ENCODE data around the gene E2F2. TPM values are rescaled to one million over a fixed set of nuclear protein-coding genes. Genes with fewer than 3 reads are reported as not detected.

Gene E2F2
- total and polyA plus RNA-seq, 2 of the 13 experiments (the other 11 are each of a cell fraction or from before 2014, with no cell fraction given), result 0.65 to 6.6 TPM

DNA sequence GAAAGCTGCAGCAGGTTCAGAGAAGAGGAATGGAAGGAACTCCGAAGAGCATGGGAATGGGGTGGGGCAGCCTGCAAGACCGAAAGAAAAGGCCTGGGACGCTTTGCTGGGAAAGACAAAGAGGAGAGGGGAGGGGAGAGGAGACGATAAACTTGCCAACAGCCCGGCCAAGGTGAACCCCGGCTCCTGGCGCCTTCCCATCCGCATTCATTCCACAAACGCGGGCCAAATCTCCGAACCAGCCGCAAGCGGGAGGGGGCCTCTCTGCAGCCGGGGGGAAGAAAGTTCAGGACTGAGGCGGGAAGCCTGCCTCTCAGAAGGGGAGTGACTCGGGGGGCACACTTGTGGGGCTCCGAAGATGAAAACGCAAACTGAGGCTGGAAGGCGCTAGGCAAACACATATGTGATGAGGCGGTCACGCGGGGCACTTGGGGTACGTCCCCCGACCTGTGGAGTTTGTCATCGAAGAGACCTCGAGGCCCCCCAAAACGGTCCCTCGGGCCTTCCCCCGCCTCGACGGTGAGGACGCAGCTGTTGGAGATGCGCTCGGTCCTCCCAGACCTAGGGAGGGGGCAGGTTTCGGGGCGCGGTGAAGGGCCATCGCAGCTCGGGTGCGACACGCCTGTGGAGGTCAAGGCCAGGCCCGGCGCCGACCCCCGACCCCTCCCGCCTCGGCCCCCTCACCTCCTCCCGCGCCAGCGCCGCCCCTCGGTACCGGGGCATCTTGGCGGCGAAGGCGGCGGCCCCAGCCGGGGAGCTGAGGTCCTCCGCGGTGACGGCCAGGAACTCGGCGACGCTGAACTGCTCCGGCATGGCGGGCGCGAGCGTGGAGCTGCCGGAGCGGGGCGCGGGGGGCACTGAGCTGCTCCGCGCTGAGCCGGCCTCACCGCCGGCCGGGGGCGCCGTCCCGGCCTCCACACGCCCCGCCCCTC lies 47.4 kb downstream of the E2F2 start, which contains the start of gene ASAP3 (continued):
- TF ChIP-seq, protein P1, sequence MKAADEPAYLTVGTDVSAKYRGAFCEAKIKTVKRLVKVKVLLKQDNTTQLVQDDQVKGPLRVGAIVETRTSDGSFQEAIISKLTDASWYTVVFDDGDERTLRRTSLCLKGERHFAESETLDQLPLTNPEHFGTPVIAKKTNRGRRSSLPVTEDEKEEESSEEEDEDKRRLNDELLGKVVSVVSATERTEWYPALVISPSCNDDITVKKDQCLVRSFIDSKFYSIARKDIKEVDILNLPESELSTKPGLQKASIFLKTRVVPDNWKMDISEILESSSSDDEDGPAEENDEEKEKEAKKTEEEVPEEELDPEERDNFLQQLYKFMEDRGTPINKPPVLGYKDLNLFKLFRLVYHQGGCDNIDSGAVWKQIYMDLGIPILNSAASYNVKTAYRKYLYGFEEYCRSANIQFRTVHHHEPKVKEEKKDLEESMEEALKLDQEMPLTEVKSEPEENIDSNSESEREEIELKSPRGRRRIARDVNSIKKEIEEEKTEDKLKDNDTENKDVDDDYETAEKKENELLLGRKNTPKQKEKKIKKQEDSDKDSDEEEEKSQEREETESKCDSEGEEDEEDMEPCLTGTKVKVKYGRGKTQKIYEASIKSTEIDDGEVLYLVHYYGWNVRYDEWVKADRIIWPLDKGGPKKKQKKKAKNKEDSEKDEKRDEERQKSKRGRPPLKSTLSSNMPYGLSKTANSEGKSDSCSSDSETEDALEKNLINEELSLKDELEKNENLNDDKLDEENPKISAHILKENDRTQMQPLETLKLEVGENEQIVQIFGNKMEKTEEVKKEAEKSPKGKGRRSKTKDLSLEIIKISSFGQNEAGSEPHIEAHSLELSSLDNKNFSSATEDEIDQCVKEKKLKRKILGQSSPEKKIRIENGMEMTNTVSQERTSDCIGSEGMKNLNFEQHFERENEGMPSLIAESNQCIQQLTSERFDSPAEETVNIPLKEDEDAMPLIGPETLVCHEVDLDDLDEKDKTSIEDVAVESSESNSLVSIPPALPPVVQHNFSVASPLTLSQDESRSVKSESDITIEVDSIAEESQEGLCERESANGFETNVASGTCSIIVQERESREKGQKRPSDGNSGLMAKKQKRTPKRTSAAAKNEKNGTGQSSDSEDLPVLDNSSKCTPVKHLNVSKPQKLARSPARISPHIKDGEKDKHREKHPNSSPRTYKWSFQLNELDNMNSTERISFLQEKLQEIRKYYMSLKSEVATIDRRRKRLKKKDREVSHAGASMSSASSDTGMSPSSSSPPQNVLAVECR (CRISPR knock-in tag; IDR thresholded peaks at IDR 0.05; ENCODE audit: borderline replicate concordance), result peak; percentile 64; the same call in 1 of the 2 replicates
- peak; percentile 50; the same call in 1 of the 2 replicates for TF ChIP-seq ZNF441 (CRISPR knock-in tag; IDR thresholded peaks at IDR 0.05; ENCODE audit: borderline replicate concordance)
- TF ChIP-seq ZNF879 (CRISPR knock-in tag; IDR thresholded peaks at IDR 0.05), result no peak
- TF ChIP-seq, protein P2, sequence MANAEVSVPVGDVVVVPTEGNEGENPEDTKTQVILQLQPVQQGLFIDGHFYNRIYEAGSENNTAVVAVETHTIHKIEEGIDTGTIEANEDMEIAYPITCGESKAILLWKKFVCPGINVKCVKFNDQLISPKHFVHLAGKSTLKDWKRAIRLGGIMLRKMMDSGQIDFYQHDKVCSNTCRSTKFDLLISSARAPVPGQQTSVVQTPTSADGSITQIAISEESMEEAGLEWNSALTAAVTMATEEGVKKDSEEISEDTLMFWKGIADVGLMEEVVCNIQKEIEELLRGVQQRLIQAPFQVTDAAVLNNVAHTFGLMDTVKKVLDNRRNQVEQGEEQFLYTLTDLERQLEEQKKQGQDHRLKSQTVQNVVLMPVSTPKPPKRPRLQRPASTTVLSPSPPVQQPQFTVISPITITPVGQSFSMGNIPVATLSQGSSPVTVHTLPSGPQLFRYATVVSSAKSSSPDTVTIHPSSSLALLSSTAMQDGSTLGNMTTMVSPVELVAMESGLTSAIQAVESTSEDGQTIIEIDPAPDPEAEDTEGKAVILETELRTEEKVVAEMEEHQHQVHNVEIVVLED (CRISPR knock-in tag; IDR thresholded peaks at IDR 0.05; ENCODE audit: borderline replicate concordance), result 0 out of 2 replicates have a peak, but pooled peaks have one; percentile 12
- TF ChIP-seq ZNF670 (CRISPR knock-in tag; IDR thresholded peaks at IDR 0.05; ENCODE audit: borderline replicate concordance), result no peak
- TF ChIP-seq MTA3 (CRISPR knock-in tag; IDR thresholded peaks at IDR 0.05), result no peak
- TF ChIP-seq, protein P3, sequence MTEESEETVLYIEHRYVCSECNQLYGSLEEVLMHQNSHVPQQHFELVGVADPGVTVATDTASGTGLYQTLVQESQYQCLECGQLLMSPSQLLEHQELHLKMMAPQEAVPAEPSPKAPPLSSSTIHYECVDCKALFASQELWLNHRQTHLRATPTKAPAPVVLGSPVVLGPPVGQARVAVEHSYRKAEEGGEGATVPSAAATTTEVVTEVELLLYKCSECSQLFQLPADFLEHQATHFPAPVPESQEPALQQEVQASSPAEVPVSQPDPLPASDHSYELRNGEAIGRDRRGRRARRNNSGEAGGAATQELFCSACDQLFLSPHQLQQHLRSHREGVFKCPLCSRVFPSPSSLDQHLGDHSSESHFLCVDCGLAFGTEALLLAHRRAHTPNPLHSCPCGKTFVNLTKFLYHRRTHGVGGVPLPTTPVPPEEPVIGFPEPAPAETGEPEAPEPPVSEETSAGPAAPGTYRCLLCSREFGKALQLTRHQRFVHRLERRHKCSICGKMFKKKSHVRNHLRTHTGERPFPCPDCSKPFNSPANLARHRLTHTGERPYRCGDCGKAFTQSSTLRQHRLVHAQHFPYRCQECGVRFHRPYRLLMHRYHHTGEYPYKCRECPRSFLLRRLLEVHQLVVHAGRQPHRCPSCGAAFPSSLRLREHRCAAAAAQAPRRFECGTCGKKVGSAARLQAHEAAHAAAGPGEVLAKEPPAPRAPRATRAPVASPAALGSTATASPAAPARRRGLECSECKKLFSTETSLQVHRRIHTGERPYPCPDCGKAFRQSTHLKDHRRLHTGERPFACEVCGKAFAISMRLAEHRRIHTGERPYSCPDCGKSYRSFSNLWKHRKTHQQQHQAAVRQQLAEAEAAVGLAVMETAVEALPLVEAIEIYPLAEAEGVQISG (CRISPR knock-in tag; IDR thresholded peaks at IDR 0.05), result 0 out of 2 replicates have a peak, but pooled peaks have one; percentile 44
- TF ChIP-seq, protein P4, sequence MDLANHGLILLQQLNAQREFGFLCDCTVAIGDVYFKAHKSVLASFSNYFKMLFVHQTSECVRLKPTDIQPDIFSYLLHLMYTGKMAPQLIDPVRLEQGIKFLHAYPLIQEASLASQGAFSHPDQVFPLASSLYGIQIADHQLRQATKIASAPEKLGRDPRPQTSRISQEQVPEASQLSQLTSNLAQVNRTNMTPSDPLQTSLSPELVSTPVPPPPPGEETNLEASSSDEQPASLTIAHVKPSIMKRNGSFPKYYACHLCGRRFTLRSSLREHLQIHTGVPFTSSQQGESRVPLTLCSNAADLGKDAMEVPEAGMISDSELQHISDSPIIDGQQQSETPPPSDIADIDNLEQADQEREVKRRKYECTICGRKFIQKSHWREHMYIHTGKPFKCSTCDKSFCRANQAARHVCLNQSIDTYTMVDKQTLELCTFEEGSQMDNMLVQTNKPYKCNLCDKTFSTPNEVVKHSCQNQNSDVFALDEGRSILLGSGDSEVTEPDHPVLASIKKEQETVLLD (CRISPR knock-in tag; IDR thresholded peaks at IDR 0.05; ENCODE audit: low read depth), result no peak
- TF ChIP-seq THAP11 (CRISPR knock-in tag; IDR thresholded peaks at IDR 0.05), result no peak
- TF ChIP-seq RAD21 (CRISPR knock-in tag; IDR thresholded peaks at IDR 0.05), result peak; percentile 34; the same call in 1 of the 2 replicates
- TF ChIP-seq REPIN1 (CRISPR knock-in tag; IDR thresholded peaks at IDR 0.05; ENCODE audit: borderline replicate concordance, low read depth), result peak; percentile 59; the same call in 1 of the 2 replicates
- no peak for TF ChIP-seq FOSL1 (CRISPR knock-in tag; IDR thresholded peaks at IDR 0.05; ENCODE audit: borderline replicate concordance)
- TF ChIP-seq SALL1 (CRISPR knock-in tag; IDR thresholded peaks at IDR 0.05), result 0 out of 2 replicates have a peak, but pooled peaks have one; percentile 4
- 0 out of 2 replicates have a peak, but pooled peaks have one; percentile 13 for TF ChIP-seq TARDBP (CRISPR knock-in tag; IDR thresholded peaks at IDR 0.05)
- peak; percentile 19; the same call in 1 of the 2 replicates for TF ChIP-seq ZNF350 (CRISPR knock-in tag; IDR thresholded peaks at IDR 0.05; ENCODE audit: borderline replicate concordance, low read depth)
- peak; percentile 54; the same call in 1 of the 2 replicates for TF ChIP-seq MYC (CRISPR knock-in tag; IDR thresholded peaks at IDR 0.05; ENCODE audit: borderline replicate concordance)

All from HepG2 (cell line).